ENCODE data around the gene LAGE3.

The LAGE3 gene

DNA sequence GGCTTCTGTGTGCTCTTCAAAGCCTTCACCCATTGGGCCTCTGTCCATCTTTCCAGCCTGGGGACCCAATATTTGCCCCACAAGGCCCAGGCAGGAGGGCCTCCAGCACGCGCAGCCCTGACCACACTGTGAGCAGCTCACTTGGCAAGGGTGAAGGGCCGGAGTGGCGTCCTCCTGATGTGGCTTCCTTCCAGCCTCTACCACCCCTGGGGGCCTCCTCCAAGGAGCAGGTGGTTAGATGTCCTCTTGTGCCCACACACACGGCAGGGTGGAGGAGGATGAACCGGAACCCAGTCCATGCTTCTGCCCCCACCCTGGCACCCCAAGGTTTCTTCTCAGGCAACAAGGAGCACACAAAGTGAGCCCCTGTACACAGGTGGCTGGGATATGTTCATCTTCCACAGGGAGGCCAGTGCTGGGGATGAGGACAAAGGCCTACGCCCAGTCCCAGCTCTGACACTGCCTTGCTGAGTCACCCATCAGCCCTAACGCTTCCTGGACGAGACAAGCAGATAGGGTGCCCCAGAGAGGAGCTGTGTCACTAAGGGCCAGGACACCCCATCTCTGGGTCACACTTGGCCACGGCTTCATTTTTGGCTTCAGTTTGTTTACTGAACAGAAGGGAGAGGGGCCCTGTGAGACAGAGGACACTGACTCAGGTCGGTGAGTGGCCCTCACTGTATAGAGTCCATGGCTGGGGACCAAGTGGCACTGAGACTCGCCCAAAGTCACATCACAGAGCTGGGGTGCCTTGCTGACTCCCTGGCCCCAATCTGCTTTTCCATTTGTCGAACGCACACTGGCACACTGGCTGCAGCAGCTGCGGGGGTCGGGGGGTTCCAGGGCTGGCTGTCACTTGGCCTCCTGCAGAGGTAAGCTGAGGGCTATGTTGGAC lies 5.4 kb upstream of the LAGE3 start:
- peak overlapping the region; percentile 77 for H3K4me3 ChIP-seq (ENCODE audit: low read length)

DNA sequence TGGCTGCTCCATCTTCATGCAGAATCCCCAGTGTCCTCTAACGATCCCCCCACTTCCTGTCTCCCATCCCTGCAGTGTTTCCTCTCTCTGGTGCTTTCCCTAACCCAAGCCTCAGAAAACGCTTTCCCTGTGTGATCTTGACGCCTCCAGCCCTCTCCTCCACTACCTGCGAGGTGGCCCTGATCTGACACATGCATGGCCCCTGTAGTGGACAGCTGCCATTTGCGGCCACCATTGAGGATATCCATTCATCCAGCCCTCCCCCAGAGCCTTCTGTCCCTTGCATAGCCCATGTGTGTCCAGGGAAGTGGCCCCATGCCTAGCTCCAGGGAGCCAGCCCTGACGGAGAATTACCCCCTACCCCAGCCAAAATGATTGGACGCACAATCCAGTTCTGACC lies 4.2 kb upstream of the LAGE3 start:
- Histone ChIP-seq H3K4me3 (ENCODE audit: low read length) (no peak overlapping the region), H3K4me2 (ENCODE audit: low read length) (no peak overlapping the region), H3K27me3 (ENCODE audit: control insufficient read depth, insufficient read depth, low read length) (no peaks in the 10 kb centered on the region), H3K9me3 (replicated peaks; ENCODE audit: low read length) (no peaks in the 10 kb centered on the region), H3K36me3 (ENCODE audit: insufficient read depth, low read length) (peaks cover 21% of the 10 kb centered on the region), H3K9ac (ENCODE audit: low read depth, low read length) (no peak overlapping the region), H3K4me1 (ENCODE audit: control insufficient read depth, insufficient read depth, low read length) (peaks cover 30% of the 10 kb centered on the region)

More for the DNA sequence above, 5.4 kb upstream of the LAGE3 start:
- Histone ChIP-seq H3K9me3 (replicated peaks; ENCODE audit: low read length) (no peaks in the 10 kb centered on the region), H3K4me2 (ENCODE audit: low read length) (peak overlapping the region; percentile 85), H3K36me3 (ENCODE audit: insufficient read depth, low read length) (peaks cover 26% of the 10 kb centered on the region), H3K27me3 (ENCODE audit: control insufficient read depth, insufficient read depth, low read length) (no peaks in the 10 kb centered on the region), H3K9ac (ENCODE audit: low read depth, low read length) (no peak overlapping the region), H3K4me1 (ENCODE audit: control insufficient read depth, insufficient read depth, low read length) (peaks cover 27% of the 10 kb centered on the region)

DNA sequence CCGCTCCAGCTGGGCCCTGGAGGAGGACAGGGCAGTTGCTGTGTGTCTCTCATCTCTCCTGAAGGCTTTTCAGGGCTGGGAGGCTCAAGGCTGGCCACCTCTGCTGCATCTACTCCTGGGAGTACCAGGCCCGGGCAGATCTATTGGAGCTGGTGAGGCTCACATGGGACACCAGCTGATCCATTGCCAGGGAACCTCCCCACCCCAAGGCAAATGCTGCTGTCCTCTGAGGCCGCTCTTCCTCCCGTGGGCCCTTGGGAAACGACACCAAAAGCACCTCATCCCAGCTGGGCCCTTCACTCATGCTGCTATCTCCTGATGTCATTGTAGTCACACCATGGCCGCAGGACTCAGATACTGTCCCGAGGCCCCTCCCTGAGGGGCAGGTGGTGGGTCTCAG lies 3.7 kb upstream of the LAGE3 start:
- Histone ChIP-seq H3K36me3 (ENCODE audit: insufficient read depth, low read length) (peaks cover 15% of the 10 kb centered on the region), H3K4me3 (ENCODE audit: low read length) (no peak overlapping the region), H3K27me3 (ENCODE audit: control insufficient read depth, insufficient read depth, low read length) (no peaks in the 10 kb centered on the region), H3K4me2 (ENCODE audit: low read length) (no peak overlapping the region), H3K9ac (ENCODE audit: low read depth, low read length) (no peak overlapping the region), H3K9me3 (replicated peaks; ENCODE audit: low read length) (no peaks in the 10 kb centered on the region), H3K4me1 (ENCODE audit: control insufficient read depth, insufficient read depth, low read length) (peaks cover 35% of the 10 kb centered on the region)

DNA sequence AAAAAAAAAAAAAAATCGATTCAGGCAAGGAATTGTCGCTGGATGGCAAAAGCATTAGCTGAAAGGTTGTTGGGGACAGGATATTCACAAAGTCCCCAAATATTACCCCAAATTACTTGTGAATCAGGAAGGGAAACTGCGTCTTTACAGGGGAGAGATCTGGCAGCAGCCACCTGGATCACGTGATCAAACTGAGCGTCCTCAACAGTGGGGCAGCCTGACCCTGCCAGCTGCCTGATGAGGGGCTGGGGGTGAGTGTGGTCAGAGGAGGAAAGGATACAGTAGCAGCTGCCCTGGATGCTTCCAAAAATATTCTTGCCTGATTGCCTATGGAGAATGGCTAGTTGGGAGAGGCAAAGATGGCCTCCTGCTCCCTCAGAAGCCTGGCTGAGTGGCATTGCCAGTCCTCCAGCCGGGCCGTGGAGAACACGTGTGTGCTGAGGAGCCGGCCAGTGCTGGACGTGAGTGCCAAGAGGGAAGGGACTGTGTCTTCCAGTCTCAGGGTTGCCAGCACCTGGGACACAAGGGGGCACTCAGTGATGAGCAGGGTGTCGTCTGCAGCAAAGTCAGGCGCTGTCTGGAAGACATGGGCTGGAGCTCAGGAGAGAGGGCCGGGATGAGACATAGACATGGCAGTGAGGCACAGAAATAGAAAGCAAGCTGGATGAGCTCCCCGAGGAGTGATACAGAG lies 3.0 kb upstream of the LAGE3 start:
- H3K9ac ChIP-seq (ENCODE audit: low read depth, low read length) = no peak overlapping the region
- H3K36me3 ChIP-seq (ENCODE audit: insufficient read depth, low read length) = peaks cover 13% of the 10 kb centered on the region
- no peaks in the 10 kb centered on the region for H3K9me3 ChIP-seq (replicated peaks; ENCODE audit: low read length)
- H3K4me1 ChIP-seq (ENCODE audit: control insufficient read depth, insufficient read depth, low read length) = peaks cover 33% of the 10 kb centered on the region
- H3K27me3 ChIP-seq (ENCODE audit: control insufficient read depth, insufficient read depth, low read length) = no peaks in the 10 kb centered on the region
- no peak overlapping the region for H3K4me2 ChIP-seq (ENCODE audit: low read length)
- no peak overlapping the region for H3K4me3 ChIP-seq (ENCODE audit: low read length)

DNA sequence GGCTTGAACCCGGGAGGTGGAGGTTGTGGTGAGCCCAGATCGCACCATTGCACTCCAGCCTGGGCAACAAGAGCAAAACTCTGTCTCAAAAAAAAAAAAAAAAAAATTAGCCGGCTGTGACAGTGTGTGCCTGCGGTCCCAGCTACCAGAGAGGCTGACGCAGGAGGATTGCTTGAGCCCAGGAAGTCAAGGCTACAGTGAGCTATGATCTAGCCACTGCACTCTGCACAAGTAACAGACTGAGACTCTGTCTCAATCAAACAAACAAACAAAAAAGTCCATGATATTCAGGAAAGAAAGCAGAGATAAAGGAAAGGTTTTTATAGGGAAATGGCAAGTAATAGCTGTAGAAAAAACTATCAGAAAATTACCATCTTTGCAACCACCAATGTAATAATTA lies 2.1 kb upstream of the LAGE3 start:
- no peak overlapping the region for H3K4me3 ChIP-seq (ENCODE audit: low read length)
- H3K36me3 ChIP-seq (ENCODE audit: insufficient read depth, low read length) = peaks cover 13% of the 10 kb centered on the region
- no peak overlapping the region for H3K9ac ChIP-seq (ENCODE audit: low read depth, low read length)
- no peak overlapping the region for H3K4me2 ChIP-seq (ENCODE audit: low read length)
- peaks cover 29% of the 10 kb centered on the region for H3K4me1 ChIP-seq (ENCODE audit: control insufficient read depth, insufficient read depth, low read length)
- no peaks in the 10 kb centered on the region for H3K9me3 ChIP-seq (replicated peaks; ENCODE audit: low read length)
- no peaks in the 10 kb centered on the region for H3K27me3 ChIP-seq (ENCODE audit: control insufficient read depth, insufficient read depth, low read length)

DNA sequence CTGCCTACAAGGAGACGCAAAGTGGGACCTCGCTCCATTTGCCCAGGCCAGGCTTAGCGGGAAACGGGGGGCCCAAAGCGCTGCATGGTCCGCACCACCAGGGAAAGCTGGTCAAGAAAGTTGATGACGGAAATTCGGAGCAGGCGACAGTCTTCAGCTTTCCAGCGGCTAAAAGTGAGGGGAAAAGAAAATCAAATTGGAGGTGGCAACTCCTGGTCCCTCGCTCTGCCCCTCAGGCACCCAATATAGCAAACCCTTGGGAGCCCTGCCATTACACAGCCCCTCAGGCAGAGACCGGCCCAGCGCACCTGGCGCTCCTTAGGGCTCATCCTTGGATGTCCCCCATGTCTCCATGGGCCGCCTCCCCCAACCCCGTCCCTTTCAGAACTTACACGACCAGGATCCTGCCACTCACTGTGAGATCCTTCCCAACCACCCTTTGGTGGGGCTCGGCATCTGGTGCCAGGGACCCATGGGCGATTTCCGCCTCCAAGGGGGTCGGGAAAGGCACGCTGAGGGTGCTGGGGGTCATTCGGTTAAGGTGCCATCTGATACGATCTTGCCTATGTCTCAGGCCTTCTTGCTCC lies 1.1 kb downstream of the LAGE3 start:
- peak overlapping the region; percentile 74 for H3K4me2 ChIP-seq (ENCODE audit: low read length)
- no peaks in the 10 kb centered on the region for H3K27me3 ChIP-seq (ENCODE audit: control insufficient read depth, insufficient read depth, low read length)
- peak overlapping the region; percentile 69 for H3K9ac ChIP-seq (ENCODE audit: low read depth, low read length)
- peak overlapping the region; percentile 72 for H3K4me3 ChIP-seq (ENCODE audit: low read length)
- H3K4me1 ChIP-seq (ENCODE audit: control insufficient read depth, insufficient read depth, low read length) = peaks cover 12% of the 10 kb centered on the region
- peaks cover 12% of the 10 kb centered on the region for H3K36me3 ChIP-seq (ENCODE audit: insufficient read depth, low read length)
- H3K9me3 ChIP-seq (replicated peaks; ENCODE audit: low read length) = no peaks in the 10 kb centered on the region

DNA sequence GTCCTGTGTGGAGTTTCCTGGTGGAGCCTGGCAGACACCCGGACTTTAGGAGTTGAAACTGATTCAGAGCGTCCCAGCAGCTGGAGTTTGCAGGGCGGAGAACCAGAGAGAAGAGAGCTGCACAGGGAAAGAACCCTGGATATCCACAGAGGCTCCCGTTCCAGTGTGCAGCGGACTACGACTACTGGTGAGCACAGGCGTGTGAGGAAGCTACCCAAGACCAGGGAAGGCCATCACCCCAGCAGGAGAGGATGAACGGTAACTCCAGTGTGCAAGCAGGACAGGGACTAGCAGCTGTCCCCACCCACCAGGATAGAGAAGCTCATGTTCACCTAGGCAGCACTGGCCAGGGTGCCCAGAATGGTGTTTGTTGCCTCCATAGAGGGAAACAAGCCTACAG lies 2.3 kb downstream of the LAGE3 start:
- Histone ChIP-seq H3K4me2 (ENCODE audit: low read length) (no peak overlapping the region), H3K4me3 (ENCODE audit: low read length) (no peak overlapping the region), H3K36me3 (ENCODE audit: insufficient read depth, low read length) (peaks cover 14% of the 10 kb centered on the region), H3K9me3 (replicated peaks; ENCODE audit: low read length) (no peaks in the 10 kb centered on the region), H3K4me1 (ENCODE audit: control insufficient read depth, insufficient read depth, low read length) (peaks cover 12% of the 10 kb centered on the region), H3K9ac (ENCODE audit: low read depth, low read length) (no peak overlapping the region), H3K27me3 (ENCODE audit: control insufficient read depth, insufficient read depth, low read length) (no peaks in the 10 kb centered on the region)

DNA sequence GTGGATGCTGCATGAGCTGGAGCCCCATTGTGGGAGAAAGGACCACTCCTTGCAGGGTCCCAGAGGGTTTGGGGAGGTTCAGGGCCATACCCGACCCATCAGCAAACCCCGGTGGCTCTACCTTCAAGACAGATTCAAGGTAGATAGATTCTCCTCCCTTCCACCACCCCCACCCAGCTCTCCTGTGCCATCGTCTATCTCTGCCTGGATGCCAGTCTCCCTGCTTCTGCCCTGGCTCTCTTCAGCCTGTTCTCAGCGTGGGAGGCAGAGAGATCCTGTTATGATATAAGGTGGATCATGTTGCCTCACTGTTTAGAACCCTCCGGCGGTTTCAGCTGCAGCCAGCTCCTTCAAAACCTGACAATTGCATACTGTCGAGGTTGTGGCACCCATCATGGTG lies 5.4 kb downstream of the LAGE3 start:
- H3K27me3 ChIP-seq (ENCODE audit: control insufficient read depth, insufficient read depth, low read length) = no peaks in the 10 kb centered on the region
- no peak overlapping the region for H3K4me2 ChIP-seq (ENCODE audit: low read length)
- no peaks in the 10 kb centered on the region for H3K9me3 ChIP-seq (replicated peaks; ENCODE audit: low read length)
- H3K36me3 ChIP-seq (ENCODE audit: insufficient read depth, low read length) = peaks cover 44% of the 10 kb centered on the region
- H3K4me1 ChIP-seq (ENCODE audit: control insufficient read depth, insufficient read depth, low read length) = peaks cover 6% of the 10 kb centered on the region
- H3K4me3 ChIP-seq (ENCODE audit: low read length) = no peak overlapping the region
- no peak overlapping the region for H3K9ac ChIP-seq (ENCODE audit: low read depth, low read length)

DNA sequence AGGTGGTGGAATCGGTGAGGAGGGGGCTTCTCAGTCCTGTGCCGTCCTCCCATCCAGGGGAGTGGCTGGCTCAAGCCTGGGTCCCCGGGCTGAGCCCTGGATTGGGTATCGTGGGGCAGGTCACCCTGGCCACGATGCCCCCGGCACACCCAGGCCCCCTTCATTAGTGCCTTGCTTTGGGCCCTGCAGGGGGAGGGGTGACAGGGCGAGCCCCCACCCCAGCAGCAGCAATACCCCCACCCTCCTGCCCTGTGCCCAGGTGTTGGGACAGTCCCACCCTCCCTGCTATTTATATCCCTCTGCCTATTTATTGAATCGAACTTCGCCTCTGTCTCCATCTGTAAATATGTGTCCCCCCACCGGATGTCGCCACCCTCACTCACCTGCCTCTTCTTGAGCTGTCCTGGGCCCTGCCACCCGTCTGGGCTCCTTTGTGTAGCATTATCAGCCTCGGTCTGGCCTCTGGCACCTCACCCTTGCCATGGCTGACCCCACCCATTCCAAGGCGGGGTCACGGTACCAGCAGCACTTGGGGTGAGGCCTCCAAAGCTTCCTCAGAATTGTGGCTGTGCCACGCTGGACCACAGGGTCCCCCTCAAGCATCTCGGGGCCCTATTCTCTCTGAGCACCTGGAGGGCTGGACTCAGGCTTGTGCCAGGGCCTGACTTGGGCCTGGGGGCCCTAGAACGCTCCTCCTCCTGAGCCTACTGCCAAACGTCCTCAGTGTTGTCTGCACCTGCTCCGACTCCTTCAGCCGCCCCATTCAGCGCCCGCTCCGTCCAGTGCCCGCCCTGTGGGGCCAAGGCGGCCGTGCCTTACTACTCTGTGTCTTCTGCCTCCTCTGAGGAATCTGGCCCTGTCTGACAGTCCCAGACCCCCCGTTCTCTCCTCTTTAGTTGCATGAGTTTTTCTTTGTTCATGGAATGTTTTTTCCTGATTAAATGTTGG lies 6.1 kb downstream of the LAGE3 start:
- Histone ChIP-seq H3K4me3 (ENCODE audit: low read length) (no peak overlapping the region), H3K27me3 (ENCODE audit: control insufficient read depth, insufficient read depth, low read length) (no peaks in the 10 kb centered on the region), H3K9ac (ENCODE audit: low read depth, low read length) (no peak overlapping the region), H3K36me3 (ENCODE audit: insufficient read depth, low read length) (peaks cover 48% of the 10 kb centered on the region), H3K4me1 (ENCODE audit: control insufficient read depth, insufficient read depth, low read length) (peaks cover 3% of the 10 kb centered on the region), H3K9me3 (replicated peaks; ENCODE audit: low read length) (no peaks in the 10 kb centered on the region), H3K4me2 (ENCODE audit: low read length) (no peak overlapping the region)

DNA sequence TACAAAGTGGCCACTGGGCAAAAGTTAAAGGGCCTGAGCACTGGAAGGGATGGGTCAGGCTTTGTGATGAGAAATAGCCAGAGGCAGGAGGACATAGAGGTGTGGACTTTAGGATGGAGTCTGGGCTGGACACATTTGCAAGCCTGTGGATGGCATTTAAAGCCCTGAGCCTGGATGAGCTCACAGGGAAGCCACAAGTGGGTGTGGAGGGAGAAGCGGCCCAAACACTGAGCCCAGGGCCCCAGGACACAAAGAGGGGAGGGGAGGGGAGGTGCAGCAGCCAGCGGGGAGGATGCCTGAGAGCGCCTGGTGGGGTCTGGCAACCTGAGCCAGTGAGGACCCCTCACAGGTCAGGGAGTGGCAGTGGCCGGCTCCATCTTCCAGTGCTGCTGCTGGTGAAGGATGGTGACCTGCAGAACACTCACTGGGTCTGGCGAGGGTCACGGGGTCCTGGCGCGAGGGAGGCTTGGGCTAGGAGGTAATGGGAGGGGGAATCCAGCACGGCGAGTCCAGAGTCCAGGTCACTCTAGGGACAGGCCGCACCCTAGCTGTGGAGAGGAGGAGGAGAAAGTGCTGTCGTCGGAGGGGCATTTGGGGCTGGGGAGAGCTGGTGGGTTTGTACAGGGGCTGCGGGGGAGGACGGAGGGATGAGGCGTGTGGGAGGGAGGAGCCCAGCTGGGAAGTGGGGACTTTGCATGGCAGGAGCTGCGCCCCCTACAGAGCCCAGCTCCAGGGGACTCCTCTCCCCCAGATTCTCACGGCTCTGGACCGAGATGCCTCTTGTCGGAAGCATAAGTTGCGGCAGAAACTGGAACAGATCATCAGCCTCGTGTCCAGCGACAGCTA lies 7.0 kb downstream of the LAGE3 start:
- H3K36me3 ChIP-seq (ENCODE audit: insufficient read depth, low read length) = peaks cover 51% of the 10 kb centered on the region
- no peaks in the 10 kb centered on the region for H3K9me3 ChIP-seq (replicated peaks; ENCODE audit: low read length)
- H3K27me3 ChIP-seq (ENCODE audit: control insufficient read depth, insufficient read depth, low read length) = no peaks in the 10 kb centered on the region
- no peaks in the 10 kb centered on the region for H3K4me1 ChIP-seq (ENCODE audit: control insufficient read depth, insufficient read depth, low read length)
- no peak overlapping the region for H3K4me3 ChIP-seq (ENCODE audit: low read length)
- no peak overlapping the region for H3K9ac ChIP-seq (ENCODE audit: low read depth, low read length)
- H3K4me2 ChIP-seq (ENCODE audit: low read length) = no peak overlapping the region

All from skeletal muscle satellite cell (primary cell).